Stomach smooth muscle (tissue), 2 donors: Measurements from ENCODE around the gene RBM44.
"Not testable (repeated sequence)": the region's sequence is repeated elsewhere in the genome, so short reads cannot be mapped to it uniquely, and the experiment has no call there.

Experiments used
- H3K27ac ChIP-seq: one replicate; pipeline ENCODE4 v1.7.0; 2013; ENCODE audit warnings: mild to moderate bottlenecking, low read length, inconsistent platforms
- H3K27me3 ChIP-seq, 2 donors: one replicate each; pipeline ENCODE4 v1.7.0; 2013; ENCODE audit warnings: low read length in 2 of 2; ENCODE audit not compliant: insufficient read depth in 2 of 2, control insufficient read depth in 1 of 2
- H3K36me3 ChIP-seq, 2 donors: one replicate each; pipeline ENCODE4 v1.7.0; 2013; ENCODE audit warnings: low read length in 2 of 2; ENCODE audit not compliant: control insufficient read depth in 2 of 2, insufficient read depth in 2 of 2
- H3K4me1 ChIP-seq: one replicate; pipeline ENCODE4 v1.7.0; 2013; ENCODE audit warnings: low read length; ENCODE audit not compliant: control insufficient read depth, insufficient read depth
- H3K4me3 ChIP-seq, 2 donors: one replicate each; pipeline ENCODE4 v1.7.0; 2013; ENCODE audit warnings: low read length in 2 of 2
- H3K9ac ChIP-seq, 2 donors: one replicate each; pipeline ENCODE4 v1.7.0; 2013; ENCODE audit warnings: low read length in 2 of 2, mild to moderate bottlenecking in 1 of 2
- H3K9me3 ChIP-seq, 2 donors: one replicate each; pipeline ENCODE4 v1.7.0; 2013; ENCODE audit warnings: low read length in 2 of 2; ENCODE audit not compliant: control insufficient read depth in 2 of 2
- donor health status: healthy.
- donor health status: Pancreatic carcinoma.

RBM44 gene

GRCh38 chr2:237798236-237799059 is at the start of gene RBM44:
Gene RBM44 (plus strand): TSS chr2:237798779. CDS start chr2:237813610, 14,831 bp downstream.
- Histone ChIP-seq H3K9me3 (peaks cover 0 to 2% of the 10 kb centered on the region in 2 donors), H3K4me1 (no peaks in the 10 kb centered on the region), H3K9ac (no peak within 1 kb of the TSS), H3K4me3 (no peak within 1 kb of the TSS), H3K27me3 (no peaks in the 10 kb centered on the region), H3K36me3 (no peaks in the 10 kb centered on the region), H3K27ac (no peak within 1 kb of the TSS)

GRCh38 chr2:237749002-237749401 is 49.6 kb upstream of the RBM44 start:
- Histone ChIP-seq H3K9ac (no peak overlapping the region), H3K4me1 (peaks cover 14% of the 10 kb centered on the region), H3K27me3 (no peaks in the 10 kb centered on the region), H3K9me3 (no peaks in the 10 kb centered on the region), H3K4me3 (no peak overlapping the region), H3K36me3 (peaks cover 38 to 42% of the 10 kb centered on the region in 2 donors), H3K27ac (no peak overlapping the region)

- Histone ChIP-seq H3K36me3 (peaks cover 46 to 48% of the 10 kb centered on the region in 2 donors), H3K9ac (no peak overlapping the region), H3K27me3 (no peaks in the 10 kb centered on the region), H3K9me3 (no peaks in the 10 kb centered on the region), H3K4me3 (no peak overlapping the region), H3K4me1 (peaks cover 4% of the 10 kb centered on the region), H3K27ac (no peak overlapping the region)
Observed at GRCh38 chr2:237749961-237750360, 48.6 kb upstream of the RBM44 start.

- H3K36me3 ChIP-seq = peaks cover 50 to 53% of the 10 kb centered on the region in 2 donors
- not testable (repeated sequence) for H3K4me3 ChIP-seq
Observed at GRCh38 chr2:237750441-237750840, 48.1 kb upstream of the RBM44 start.

GRCh38 chr2:237752761-237753165 is 45.8 kb upstream of the RBM44 start:
- Histone ChIP-seq H3K4me1 (no peaks in the 10 kb centered on the region), H3K4me3 (no peak overlapping the region), H3K9me3 (no peaks in the 10 kb centered on the region), H3K27me3 (no peaks in the 10 kb centered on the region), H3K9ac (no peak overlapping the region), H3K36me3 (peaks cover 65 to 66% of the 10 kb centered on the region in 2 donors), H3K27ac (no peak overlapping the region)

More at GRCh38 chr2:237750441-237750840, 48.1 kb upstream of the RBM44 start:
- H3K9me3 ChIP-seq, H3K9ac ChIP-seq, H3K27ac ChIP-seq, H3K4me1 ChIP-seq, H3K27me3 ChIP-seq: not testable (repeated sequence)

GRCh38 chr2:237754182-237754581 is 44.4 kb upstream of the RBM44 start:
- peak overlapping the region; percentile 6 for H3K27ac ChIP-seq
- H3K4me3 ChIP-seq = no peak overlapping the region
- H3K36me3 ChIP-seq = peaks cover 64 to 69% of the 10 kb centered on the region in 2 donors
- H3K9me3 ChIP-seq = no peaks in the 10 kb centered on the region
- H3K27me3 ChIP-seq = no peaks in the 10 kb centered on the region
- no peak overlapping the region for H3K9ac ChIP-seq
- no peaks in the 10 kb centered on the region for H3K4me1 ChIP-seq

GRCh38 chr2:237754626-237755248 is 43.8 kb upstream of the RBM44 start:
- peaks cover 64 to 69% of the 10 kb centered on the region in 2 donors for H3K36me3 ChIP-seq
- H3K9ac ChIP-seq = no peak overlapping the region
- no peaks in the 10 kb centered on the region for H3K9me3 ChIP-seq
- no peaks in the 10 kb centered on the region for H3K4me1 ChIP-seq
- H3K4me3 ChIP-seq = no peak overlapping the region
- peak overlapping the region; percentile 6 for H3K27ac ChIP-seq
- H3K27me3 ChIP-seq = no peaks in the 10 kb centered on the region

- Histone ChIP-seq H3K27ac (no peak overlapping the region), H3K4me3 (no peak overlapping the region), H3K4me1 (no peaks in the 10 kb centered on the region), H3K9me3 (no peaks in the 10 kb centered on the region), H3K36me3 (peaks cover 63 to 76% of the 10 kb centered on the region in 2 donors), H3K27me3 (no peaks in the 10 kb centered on the region), H3K9ac (no peak overlapping the region)
Observed at GRCh38 chr2:237757616-237758015, 41.0 kb upstream of the RBM44 start.

GRCh38 chr2:237758185-237758584 is 40.4 kb upstream of the RBM44 start:
- peaks cover 65 to 76% of the 10 kb centered on the region in 2 donors for H3K36me3 ChIP-seq
- no peaks in the 10 kb centered on the region for H3K4me1 ChIP-seq
- H3K9me3 ChIP-seq = no peaks in the 10 kb centered on the region
- H3K4me3 ChIP-seq = no peak overlapping the region
- H3K27ac ChIP-seq = no peak overlapping the region
- H3K9ac ChIP-seq = no peak overlapping the region
- H3K27me3 ChIP-seq = no peaks in the 10 kb centered on the region

GRCh38 chr2:237759176-237759575 is 39.4 kb upstream of the RBM44 start:
- H3K27me3 ChIP-seq = no peaks in the 10 kb centered on the region
- no peaks in the 10 kb centered on the region for H3K9me3 ChIP-seq
- no peak overlapping the region for H3K4me3 ChIP-seq
- H3K27ac ChIP-seq = no peak overlapping the region
- H3K9ac ChIP-seq = no peak overlapping the region
- H3K36me3 ChIP-seq = peaks cover 68 to 77% of the 10 kb centered on the region in 2 donors
- H3K4me1 ChIP-seq = no peaks in the 10 kb centered on the region
